Ovary (tissue), 3 donors: ENCODE data around the gene TAGLN.
A peak's percentile ranks its signal among the peaks of the same experiment; 100 is the strongest.

ENCODE experiments used
- EP300 ChIP-seq: sonication (generic); formaldehyde crosslinking; IDR thresholded peaks from one replicate; pipeline ENCODE4 v1.6.1; 2017; ENCODE audit warnings: antibody characterized with exemption
- POLR2A ChIP-seq: fragments of 450-650 bp; IDR thresholded peaks from one replicate; pipeline ENCODE4 v1.6.1; 2017; ENCODE audit warnings: antibody characterized with exemption, mild to moderate bottlenecking, moderate library complexity
- TF ChIP-seq, protein P1 (sequence below), 3 donors: fragments of 450-650 bp in 2 of 3; fragments of 200-600 bp in 1 of 3; IDR thresholded peaks; one replicate each; pipeline versions ENCODE4 v1.5.1 to v1.8.0; 2016 to 2022; ENCODE audit warnings: antibody characterized with exemption in 3 of 3, mild to moderate bottlenecking in 1 of 3
- donor health status: DM: no; HTN: no; CAD: no.

GRCh38 chr11:117232092-117232878 lies 33.1 kb downstream of the TAGLN start, which contains the start of gene RNF214:
- TF ChIP-seq POLR2A (peak; percentile 78), EP300 (no peak)
- TF ChIP-seq, protein P1, sequence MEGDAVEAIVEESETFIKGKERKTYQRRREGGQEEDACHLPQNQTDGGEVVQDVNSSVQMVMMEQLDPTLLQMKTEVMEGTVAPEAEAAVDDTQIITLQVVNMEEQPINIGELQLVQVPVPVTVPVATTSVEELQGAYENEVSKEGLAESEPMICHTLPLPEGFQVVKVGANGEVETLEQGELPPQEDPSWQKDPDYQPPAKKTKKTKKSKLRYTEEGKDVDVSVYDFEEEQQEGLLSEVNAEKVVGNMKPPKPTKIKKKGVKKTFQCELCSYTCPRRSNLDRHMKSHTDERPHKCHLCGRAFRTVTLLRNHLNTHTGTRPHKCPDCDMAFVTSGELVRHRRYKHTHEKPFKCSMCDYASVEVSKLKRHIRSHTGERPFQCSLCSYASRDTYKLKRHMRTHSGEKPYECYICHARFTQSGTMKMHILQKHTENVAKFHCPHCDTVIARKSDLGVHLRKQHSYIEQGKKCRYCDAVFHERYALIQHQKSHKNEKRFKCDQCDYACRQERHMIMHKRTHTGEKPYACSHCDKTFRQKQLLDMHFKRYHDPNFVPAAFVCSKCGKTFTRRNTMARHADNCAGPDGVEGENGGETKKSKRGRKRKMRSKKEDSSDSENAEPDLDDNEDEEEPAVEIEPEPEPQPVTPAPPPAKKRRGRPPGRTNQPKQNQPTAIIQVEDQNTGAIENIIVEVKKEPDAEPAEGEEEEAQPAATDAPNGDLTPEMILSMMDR (IDR thresholded peaks at IDR 0.05): peak; percentile 72 to 99 (median 96)
